Non-pigmented ciliary epithelial cell (primary cell): ENCODE data around the gene FGF13.

ENCODE experiments used
- DNase-seq: peaks from one replicate; pipeline ENCODE4 v3.0.0-alpha.2; 2010; ENCODE audit warnings: low read depth

The FGF13 gene

GRCh38 chrX:138711399-138712347 lies at the start of gene FGF13:
Gene FGF13 (minus strand): TSS chrX:138711717. CDS start chrX:138711003, 714 bp downstream.
- DNase-seq = no peak

GRCh38 chrX:138759217-138759943 lies 47.9 kb upstream of the FGF13 start:
- DNase-seq = no peak

- DNase-seq = no peak
Measured at GRCh38 chrX:138756234-138756633, 44.7 kb upstream of the FGF13 start.

- no peak for DNase-seq
Measured at GRCh38 chrX:138754861-138755260, 43.3 kb upstream of the FGF13 start.

- DNase-seq = no peak
Measured at GRCh38 chrX:138748480-138748879, 37.0 kb upstream of the FGF13 start.

- DNase-seq = no peak
Measured at GRCh38 chrX:138745196-138745595, 33.7 kb upstream of the FGF13 start.

- DNase-seq = no peak
Measured at GRCh38 chrX:138742217-138742616, 30.7 kb upstream of the FGF13 start.

GRCh38 chrX:138740341-138740740 lies 28.8 kb upstream of the FGF13 start:
- no peak for DNase-seq

GRCh38 chrX:138723301-138723700 lies 11.8 kb upstream of the FGF13 start:
- no peak for DNase-seq

GRCh38 chrX:138719396-138719795 lies 7.9 kb upstream of the FGF13 start:
- DNase-seq = no peak

- no peak for DNase-seq
Measured at GRCh38 chrX:138718941-138719340, 7.4 kb upstream of the FGF13 start.

GRCh38 chrX:138710866-138711341 lies 613 bp downstream of the FGF13 start:
- DNase-seq = no peak

GRCh38 chrX:138709886-138710791 lies 1.4 kb downstream of the FGF13 start:
- DNase-seq = no peak

- DNase-seq = no peak
Measured at GRCh38 chrX:138708268-138708667, 3.2 kb downstream of the FGF13 start.

- no peak for DNase-seq
Measured at GRCh38 chrX:138704596-138704995, 6.9 kb downstream of the FGF13 start.

- no peak for DNase-seq
Measured at GRCh38 chrX:138704101-138704500, 7.4 kb downstream of the FGF13 start.

- DNase-seq = no peak
Measured at GRCh38 chrX:138692591-138692990, 18.9 kb downstream of the FGF13 start.

GRCh38 chrX:138691186-138691585 lies 20.3 kb downstream of the FGF13 start:
- DNase-seq = no peak

GRCh38 chrX:138690591-138690990 lies 20.9 kb downstream of the FGF13 start:
- no peak for DNase-seq

GRCh38 chrX:138683600-138683999 lies 27.9 kb downstream of the FGF13 start:
- DNase-seq = no peak

- no peak for DNase-seq
Measured at GRCh38 chrX:138669693-138670092, 41.8 kb downstream of the FGF13 start.

- DNase-seq = no peak
Measured at GRCh38 chrX:138664466-138664865, 47.1 kb downstream of the FGF13 start.
